ENCODE data around the gene IGF1R.

GRCh38 chr15:98997755-98998154 is 349.4 kb downstream of the IGF1R start:
- TF ChIP-seq CTCF (IDR thresholded peaks at IDR 0.05): no peak
- no peak for TF ChIP-seq EZH2phosphoT487 (IDR thresholded peaks at IDR 0.05)
- TF ChIP-seq EZH2 (IDR thresholded peaks at IDR 0.05): no peak

All from neural progenitor cell (in vitro differentiated cells).